H1 (cell line): ENCODE results near the gene ONECUT2. TPM values are rescaled to one million over a fixed set of nuclear protein-coding genes. Genes with fewer than 3 reads are reported as not detected.

Source experiments
- CTCF ChIA-PET: fragments of 300-600 bp; sonication (Branson Sonifier 250); formaldehyde crosslinking; loops from one replicate; lab custom pipeline; 2021; ENCODE audit not compliant: partially characterized antibody; lab: Charles Lee
- POLR2A ChIA-PET: fragments of 300-600 bp; sonication (Branson Sonifier 250); formaldehyde crosslinking; loops from one replicate; lab custom pipeline; 2021; ENCODE audit warnings: inconsistent platforms; ENCODE audit not compliant: partially characterized antibody; lab: Charles Lee
- DNase-seq, 2 experiments: peaks; one replicate each; pipeline versions ENCODE4 v3.0.0 to v3.0.0-alpha.2; 2010 to 2022; ENCODE audit warnings: low spot score in 2 of 2, low read depth in 1 of 2, mixed read lengths in 1 of 2
- FAIRE-seq: peaks from 2 replicates; lab custom pipeline; 2011; peaks lifted over from hg19 to GRCh38; lab: Jason Lieb, UNC
- H2AFZ ChIP-seq: 2 replicates; pipeline ENCODE4 v1.8.1; 2012; ENCODE audit warnings: low read length, inconsistent platforms
- H2AK5ac ChIP-seq: 2 replicates; pipeline ENCODE4 v1.6.1; 2013; ENCODE audit warnings: low read depth, low read length
- H2BK120ac ChIP-seq: replicated peaks from 2 replicates; pipeline ENCODE3; 2013; ENCODE audit warnings: low read depth, low read length, inconsistent platforms
- H2BK12ac ChIP-seq: 2 replicates; pipeline ENCODE4 v1.6.1; 2013; ENCODE audit warnings: low read depth, low read length
- H2BK15ac ChIP-seq: 2 replicates; pipeline ENCODE4 v1.6.1; 2013; ENCODE audit warnings: low read length
- H2BK20ac ChIP-seq: 2 replicates; pipeline ENCODE4 v1.6.1; 2013; ENCODE audit warnings: low read length
- H2BK5ac ChIP-seq: 2 replicates; pipeline ENCODE4 v1.6.1; 2013; ENCODE audit warnings: low read depth, low read length
- H3K14ac ChIP-seq: 2 replicates; pipeline ENCODE4 v1.6.1; 2013; ENCODE audit warnings: inconsistent platforms; ENCODE audit not compliant: insufficient read length
- H3K18ac ChIP-seq: 2 replicates; pipeline ENCODE4 v1.6.1; 2013; ENCODE audit warnings: low read length; ENCODE audit errors: extremely low read depth
- H3K23ac ChIP-seq: 2 replicates; pipeline ENCODE4 v1.6.1; 2013; ENCODE audit warnings: inconsistent platforms; ENCODE audit not compliant: insufficient read length
- H3K23me2 ChIP-seq: 2 replicates; pipeline ENCODE4 v1.6.1; 2013; ENCODE audit warnings: low read depth, low read length
- H3K27ac ChIP-seq: 2 replicates; pipeline ENCODE4 v1.6.1; 2011; ENCODE audit warnings: low read depth, low read length, inconsistent platforms
- H3K27me3 ChIP-seq, 4 experiments: replicated peaks in 1 of 4; 1 replicate in 1 of 4; 2 replicates in 3 of 4; pipeline versions ENCODE4 v1.6.1 to v1.8.1; 2011 to 2013; ENCODE audit warnings: low read length in 3 of 4, mild to moderate bottlenecking in 3 of 4, inconsistent platforms in 2 of 4, mixed read lengths in 2 of 4, moderate library complexity in 1 of 4; ENCODE audit not compliant: control insufficient read depth in 3 of 4, insufficient read depth in 3 of 4; ENCODE audit errors: extremely low read depth in 1 of 4
- H3K36me3 ChIP-seq, 4 experiments: 2 replicates each; pipeline versions ENCODE4 v1.6.1 to v1.8.1; 2011 to 2013; ENCODE audit warnings: mild to moderate bottlenecking in 4 of 4, low read length in 3 of 4, moderate library complexity in 2 of 4, control low read depth in 1 of 4, inconsistent platforms in 1 of 4; ENCODE audit not compliant: insufficient read depth in 4 of 4, control insufficient read depth in 2 of 4
- H3K4ac ChIP-seq: replicated peaks from 2 replicates; pipeline ENCODE3; 2013; ENCODE audit warnings: low read length, low read depth, mixed read lengths, inconsistent platforms; ENCODE audit not compliant: insufficient read length
- H3K4me1 ChIP-seq, 4 experiments: replicated peaks in 1 of 4; 1 replicate in 1 of 4; 2 replicates in 3 of 4; pipeline versions ENCODE4 v1.6.1 to v1.8.1; 2011 to 2013; ENCODE audit warnings: low read length in 3 of 4, inconsistent platforms in 2 of 4, mixed read lengths in 1 of 4; ENCODE audit not compliant: insufficient read depth in 4 of 4, control insufficient read depth in 3 of 4
- H3K4me2 ChIP-seq, 2 experiments: 2 replicates each; pipeline versions ENCODE4 v1.6.1 to v1.8.1; 2011 to 2013; ENCODE audit warnings: low read depth in 2 of 2, low read length in 2 of 2, control low read depth in 1 of 2, inconsistent platforms in 1 of 2, mild to moderate bottlenecking in 1 of 2; ENCODE audit not compliant: insufficient read depth in 1 of 2
- H3K4me3 ChIP-seq, 4 experiments: fragments of 200-600, 300-600 bp in 1 of 4; sonication (generic), shearing (Covaris generic), sonication (Bioruptor Twin) in 1 of 4; 2 replicates each; pipeline versions ENCODE4 v1.5.1 to v1.8.1; 2011 to 2016; ENCODE audit warnings: low read length in 4 of 4, low read depth in 3 of 4, control low read depth in 2 of 4, inconsistent platforms in 2 of 4, mild to moderate bottlenecking in 2 of 4, mixed read lengths in 1 of 4, moderate library complexity in 1 of 4; ENCODE audit not compliant: insufficient read depth in 2 of 4; ENCODE audit errors: extremely low read depth in 1 of 4
- H3K56ac ChIP-seq: replicated peaks from 2 replicates; pipeline ENCODE3; 2013; ENCODE audit warnings: low read depth, mild to moderate bottlenecking, mixed read lengths, low read length, inconsistent platforms; ENCODE audit not compliant: insufficient read length
- H3K79me1 ChIP-seq: 2 replicates; pipeline ENCODE4 v1.6.1; 2013; ENCODE audit warnings: low read depth, low read length, control low read depth
- H3K79me2 ChIP-seq, 2 experiments: 2 replicates each; pipeline versions ENCODE4 v1.6.1 to v1.8.1; 2012 to 2013; ENCODE audit warnings: low read length in 2 of 2, mild to moderate bottlenecking in 2 of 2, inconsistent platforms in 1 of 2; ENCODE audit not compliant: insufficient read depth in 2 of 2, control insufficient read depth in 1 of 2
- H3K9ac ChIP-seq, 4 experiments: replicated peaks in 1 of 4; 1 replicate in 1 of 4; 2 replicates in 3 of 4; pipeline versions ENCODE4 v1.6.1 to v1.8.1; 2011 to 2013; ENCODE audit warnings: low read depth in 3 of 4, low read length in 3 of 4, control low read depth in 2 of 4, mild to moderate bottlenecking in 2 of 4, moderate library complexity in 2 of 4, inconsistent platforms in 1 of 4; ENCODE audit errors: extremely low read depth in 1 of 4
- H3K9me3 ChIP-seq, 2 experiments: 2 replicates each; pipeline versions ENCODE4 v1.6.1 to v1.8.1; 2012 to 2013; ENCODE audit warnings: mild to moderate bottlenecking in 2 of 2, moderate library complexity in 2 of 2, control low read depth in 1 of 2, inconsistent platforms in 1 of 2, low read depth in 1 of 2, low read length in 1 of 2, mixed read lengths in 1 of 2; ENCODE audit not compliant: insufficient read depth in 2 of 2
- H4K20me1 ChIP-seq, 2 experiments: replicated peaks in 1 of 2; 2 replicates each; pipeline versions ENCODE3 to v1.8.1; 2011 to 2013; ENCODE audit warnings: inconsistent platforms in 2 of 2, low read length in 2 of 2, mild to moderate bottlenecking in 1 of 2; ENCODE audit not compliant: insufficient read depth in 2 of 2, control insufficient read depth in 1 of 2
- H4K5ac ChIP-seq: 2 replicates; pipeline ENCODE4 v1.6.1; 2013; ENCODE audit warnings: low read length, low read depth, mixed read lengths, inconsistent platforms; ENCODE audit not compliant: insufficient read length
- H4K8ac ChIP-seq: 2 replicates; pipeline ENCODE4 v1.8.0; 2013; ENCODE audit warnings: mild to moderate bottlenecking, moderate library complexity, low read length, inconsistent platforms; ENCODE audit not compliant: insufficient read depth; ENCODE audit errors: extremely low read depth
- H4K91ac ChIP-seq: replicated peaks from 2 replicates; pipeline ENCODE3; 2013; ENCODE audit warnings: low read length, mixed read lengths, inconsistent platforms; ENCODE audit not compliant: insufficient read length
- ASH2L ChIP-seq: fragments of 200-600, 300-600 bp; sonication (generic); IDR thresholded peaks from one replicate; pipeline ENCODE4 v1.7.1; 2017; ENCODE audit warnings: low read length
- HDAC2 ChIP-seq, 2 experiments: fragments of 300-600 bp in 1 of 2; sonication (generic) in 1 of 2; IDR thresholded peaks; 2 replicates each; pipeline ENCODE4 v1.6.1; 2011 to 2012; ENCODE audit warnings: low read depth in 2 of 2, low read length in 2 of 2, mild to moderate bottlenecking in 2 of 2, moderate library complexity in 2 of 2, borderline replicate concordance in 1 of 2, inconsistent platforms in 1 of 2
- KDM5A ChIP-seq: fragments of 200-600 bp; IDR thresholded peaks from 2 replicates; pipeline ENCODE4 v1.7.1; 2012; ENCODE audit warnings: mild to moderate bottlenecking, low read length, inconsistent platforms, mixed read lengths
- WGBS, 2 experiments: shearing (Covaris generic) in 1 of 2; methylation state at CpG; one replicate each; pipeline versions ENCODE4 v1.1.6 to v1.1.7; 2013 to 2015; ENCODE audit warnings: low lambda C conversion rate in 2 of 2, mixed read lengths in 2 of 2, inconsistent platforms in 1 of 2, low coverage in 1 of 2, missing lambda C conversion rate in 1 of 2; ENCODE audit not compliant: insufficient replicate concordance in 2 of 2, insufficient coverage in 1 of 2, insufficient read length in 1 of 2; ENCODE audit errors: extremely low coverage in 1 of 2, missing lambda C conversion rate in 1 of 2; 5-methylcytosine and 5-hydroxymethylcytosine counted together
- polyA plus RNA-seq, 7 experiments: library from polyadenylated mRNA; depleted of rRNA in 3 of 7; stranded (reverse) in 5 of 7; unstranded in 2 of 7; fragments of >200 nt in 5 of 7; fragments of 200-250 nt in 2 of 7; gene quantifications; 1 replicate in 5 of 7; 2 replicates in 1 of 7; 4 replicates in 1 of 7; pipeline versions ENCODE4 v1.2.1 to v1.2.3, GENCODE V29; 2011 to 2013; ENCODE audit warnings: missing spikeins in 2 of 7, mixed read lengths in 2 of 7
- total RNA-seq: library from RNA; stranded (reverse); fragmentation: NEBNext Ultra II Directional; extraction: Animal tissue kit (Norgen Biotek cat#: 25700); gene quantifications from 2 replicates; pipeline ENCODE4 v1.2.1, GENCODE V29; 2021

Gene ONECUT2
- total and polyA plus RNA-seq, 2 of the 8 experiments (the other 6 are each of a cell fraction or from before 2014, with no cell fraction given): 0.38 to 1.9 TPM

DNA sequence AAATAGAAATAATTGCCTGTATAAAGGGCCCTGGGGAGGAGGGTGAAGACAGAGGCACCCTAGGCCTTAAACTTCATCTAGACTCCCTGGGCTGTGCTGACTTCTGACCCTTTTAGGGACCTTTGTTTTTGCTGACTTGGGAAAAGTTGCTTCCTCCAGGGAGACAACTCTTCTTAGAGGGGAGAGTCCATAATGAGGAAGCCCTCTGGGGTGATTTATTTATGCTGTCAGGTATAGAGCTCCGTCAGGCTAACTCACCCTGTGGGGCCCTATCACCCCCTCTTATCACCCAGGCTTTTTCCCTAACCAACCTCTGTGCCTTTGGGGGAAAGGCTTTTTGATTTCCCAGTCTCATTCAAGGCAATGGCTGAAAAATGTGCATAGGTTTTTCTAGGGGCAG is 8.1 kb downstream of the ONECUT2 start:
- Histone ChIP-seq H4K5ac (no peak overlapping the region), H4K91ac (no peak overlapping the region), H2BK120ac (no peak overlapping the region), H2BK20ac (no peak overlapping the region), H2BK12ac (no peak overlapping the region), H3K27me3 (peaks cover 53 to 73% (median 65%) of the 10 kb centered on the region in 4 experiments), H3K9ac (no peak overlapping the region), H3K56ac (no peak overlapping the region), H3K4ac (no peak overlapping the region), H4K8ac (no peak overlapping the region), H3K27ac (no peak overlapping the region), H3K9me3 (no peaks in the 10 kb centered on the region), H3K4me2 (no peak overlapping the region), H3K79me1 (no peaks in the 10 kb centered on the region; the same call in 1 of the 2 replicates), H4K20me1 (peaks cover 11 to 36% of the 10 kb centered on the region in 2 experiments), H3K79me2 (no peaks in the 10 kb centered on the region), H3K4me3 (no peak overlapping the region), H2BK5ac (no peak overlapping the region), H2AFZ (no peak overlapping the region), H3K23me2 (peaks cover 5% of the 10 kb centered on the region; the same call in 1 of the 2 replicates), H3K4me1 (peaks cover 12 to 30% (median 22%) of the 10 kb centered on the region in 4 experiments), H3K14ac (no peak overlapping the region), H2AK5ac (no peak overlapping the region), H3K36me3 (peaks cover 0 to 4% (median 0%) of the 10 kb centered on the region in 4 experiments; a peak in 1 of 8 replicates), H3K18ac (no peak overlapping the region), H3K23ac (no peak overlapping the region), H2BK15ac (no peak overlapping the region)
- 25% methylated on average over 1 of the region's 1 CpG; no CpG with 5 or more reads in 1 of the 2 experiments for WGBS, 2 experiments
- FAIRE-seq (no peak), DNase-seq (no peak)
- TF ChIP-seq KDM5A (no peak), ASH2L (no peak), HDAC2 (IDR thresholded peaks at IDR 0.05; ENCODE audit: borderline replicate concordance in 1 of 2, low read depth in 2 of 2, low read length in 2 of 2) (no peak)
- ChIA-PET CTCF (interaction anchor here (2.9 kb wide), 1 partner anchor 13 kb away, joined by 17 read pairs; no protein-coding TSS in a partner anchor), POLR2A (no interaction called here)
